Upper lobe of left lung (tissue), 4 donors: ENCODE measurements around the gene KYAT1.

ENCODE experiments used
- EP300 ChIP-seq, 4 donors: sonication (generic); formaldehyde crosslinking; IDR thresholded peaks; one replicate each; pipeline ENCODE4 v1.5.1; 2017; ENCODE audit warnings: antibody characterized with exemption in 4 of 4, control low read depth in 2 of 4
- POLR2A ChIP-seq, 4 donors: fragments of 450-650 bp; IDR thresholded peaks; one replicate each; pipeline ENCODE4 v1.5.1; 2016 to 2017; ENCODE audit warnings: antibody characterized with exemption in 4 of 4, mild to moderate bottlenecking in 2 of 4
- POLR2AphosphoS5 ChIP-seq, 2 donors: sonication (generic); formaldehyde crosslinking; IDR thresholded peaks; one replicate each; pipeline ENCODE4 v1.5.1; 2017; ENCODE audit warnings: antibody characterized with exemption in 2 of 2
- TF ChIP-seq, protein P1 (sequence below), 6 experiments: fragments of 450-650 bp in 4 of 6; fragments of 200-600 bp in 2 of 6; sonication (generic) in 2 of 6; IDR thresholded peaks; one replicate each; pipeline ENCODE4 v1.5.1; 2016 to 2019; ENCODE audit warnings: antibody characterized with exemption in 6 of 6

DNA sequence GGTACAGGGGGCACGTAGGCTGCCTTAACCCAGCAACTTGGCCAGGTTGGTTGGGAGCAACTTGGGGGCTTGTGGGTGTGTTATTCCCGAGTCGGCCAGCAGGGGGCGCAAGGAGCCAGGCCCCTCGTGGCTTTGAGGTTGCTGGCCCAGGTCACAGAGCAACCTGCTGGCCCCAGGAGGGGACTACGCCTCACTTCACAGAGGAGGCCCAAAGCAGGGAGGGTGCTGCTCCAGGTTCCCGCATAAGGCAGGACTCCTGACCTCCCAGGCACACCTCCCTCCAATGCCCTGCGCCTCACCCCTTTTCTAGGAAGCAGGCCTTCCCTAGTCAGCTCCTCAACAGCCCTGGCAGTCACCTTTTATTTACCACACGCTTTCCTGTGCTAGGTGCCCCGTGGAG, 18.1 kb downstream of the KYAT1 start:
- TF ChIP-seq EP300 (IDR thresholded peaks at IDR 0.05) (no peak), POLR2A (IDR thresholded peaks at IDR 0.05) (peak in 1 of 4 donors; percentile 11), POLR2AphosphoS5 (IDR thresholded peaks at IDR 0.05) (no peak)
- TF ChIP-seq, protein P1, sequence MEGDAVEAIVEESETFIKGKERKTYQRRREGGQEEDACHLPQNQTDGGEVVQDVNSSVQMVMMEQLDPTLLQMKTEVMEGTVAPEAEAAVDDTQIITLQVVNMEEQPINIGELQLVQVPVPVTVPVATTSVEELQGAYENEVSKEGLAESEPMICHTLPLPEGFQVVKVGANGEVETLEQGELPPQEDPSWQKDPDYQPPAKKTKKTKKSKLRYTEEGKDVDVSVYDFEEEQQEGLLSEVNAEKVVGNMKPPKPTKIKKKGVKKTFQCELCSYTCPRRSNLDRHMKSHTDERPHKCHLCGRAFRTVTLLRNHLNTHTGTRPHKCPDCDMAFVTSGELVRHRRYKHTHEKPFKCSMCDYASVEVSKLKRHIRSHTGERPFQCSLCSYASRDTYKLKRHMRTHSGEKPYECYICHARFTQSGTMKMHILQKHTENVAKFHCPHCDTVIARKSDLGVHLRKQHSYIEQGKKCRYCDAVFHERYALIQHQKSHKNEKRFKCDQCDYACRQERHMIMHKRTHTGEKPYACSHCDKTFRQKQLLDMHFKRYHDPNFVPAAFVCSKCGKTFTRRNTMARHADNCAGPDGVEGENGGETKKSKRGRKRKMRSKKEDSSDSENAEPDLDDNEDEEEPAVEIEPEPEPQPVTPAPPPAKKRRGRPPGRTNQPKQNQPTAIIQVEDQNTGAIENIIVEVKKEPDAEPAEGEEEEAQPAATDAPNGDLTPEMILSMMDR (IDR thresholded peaks at IDR 0.05), result peak; percentile 95 to 98 (median 97)
